Measurements from ENCODE around the gene CFAP206. TPM values are rescaled to one million over a fixed set of nuclear protein-coding genes. Genes with fewer than 3 reads are reported as not detected.

CFAP206 gene
- total RNA-seq, 1 donor, result 0.36 TPM

DNA sequence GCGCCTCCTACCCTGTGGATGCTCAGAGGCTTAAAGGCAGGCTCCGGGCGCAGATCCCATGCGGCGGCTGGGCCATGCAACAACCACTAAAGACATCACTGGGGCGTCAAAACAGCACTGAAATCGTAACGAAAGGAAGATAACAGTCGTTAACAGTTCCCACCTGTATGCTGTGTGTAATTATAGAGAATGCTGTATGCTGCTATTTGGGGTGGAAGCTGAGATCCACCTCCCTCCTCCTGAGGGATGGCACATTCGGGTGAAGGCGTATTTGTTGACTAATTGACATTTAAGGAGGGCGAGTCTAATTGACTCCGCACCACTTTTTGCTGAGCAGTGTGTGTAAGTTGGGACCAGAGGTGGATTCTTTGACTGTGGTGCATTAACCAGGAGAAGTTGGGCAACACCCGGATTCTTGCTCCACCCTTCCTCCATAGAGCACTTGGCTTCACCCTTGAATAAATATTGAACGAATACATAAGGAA is 65.7 kb downstream of the CFAP206 start:
- peak overlapping the region; percentile 98 for H3K4me2 ChIP-seq (ENCODE audit: insufficient read depth, low read length)
- no peaks in the 10 kb centered on the region for H3K27me3 ChIP-seq (ENCODE audit: insufficient read depth, low read length)
- H3K4me1 ChIP-seq (ENCODE audit: insufficient read depth, low read length), result peaks cover 14% of the 10 kb centered on the region
- peak overlapping the region; percentile 100 for H2AFZ ChIP-seq (ENCODE audit: low read length)
- peaks cover 30% of the 10 kb centered on the region for H3K79me2 ChIP-seq (ENCODE audit: insufficient read depth, low read length)
- TF ChIP-seq, protein P1, sequence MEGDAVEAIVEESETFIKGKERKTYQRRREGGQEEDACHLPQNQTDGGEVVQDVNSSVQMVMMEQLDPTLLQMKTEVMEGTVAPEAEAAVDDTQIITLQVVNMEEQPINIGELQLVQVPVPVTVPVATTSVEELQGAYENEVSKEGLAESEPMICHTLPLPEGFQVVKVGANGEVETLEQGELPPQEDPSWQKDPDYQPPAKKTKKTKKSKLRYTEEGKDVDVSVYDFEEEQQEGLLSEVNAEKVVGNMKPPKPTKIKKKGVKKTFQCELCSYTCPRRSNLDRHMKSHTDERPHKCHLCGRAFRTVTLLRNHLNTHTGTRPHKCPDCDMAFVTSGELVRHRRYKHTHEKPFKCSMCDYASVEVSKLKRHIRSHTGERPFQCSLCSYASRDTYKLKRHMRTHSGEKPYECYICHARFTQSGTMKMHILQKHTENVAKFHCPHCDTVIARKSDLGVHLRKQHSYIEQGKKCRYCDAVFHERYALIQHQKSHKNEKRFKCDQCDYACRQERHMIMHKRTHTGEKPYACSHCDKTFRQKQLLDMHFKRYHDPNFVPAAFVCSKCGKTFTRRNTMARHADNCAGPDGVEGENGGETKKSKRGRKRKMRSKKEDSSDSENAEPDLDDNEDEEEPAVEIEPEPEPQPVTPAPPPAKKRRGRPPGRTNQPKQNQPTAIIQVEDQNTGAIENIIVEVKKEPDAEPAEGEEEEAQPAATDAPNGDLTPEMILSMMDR (IDR thresholded peaks at IDR 0.05; ENCODE audit: extremely low read depth, low read depth, low read length), result no peak
- peaks cover 3% of the 10 kb centered on the region for H3K36me3 ChIP-seq (ENCODE audit: insufficient read depth, low read length)
- no peaks in the 10 kb centered on the region for H3K9me3 ChIP-seq (ENCODE audit: low read depth, low read length)
- peaks cover 11% of the 10 kb centered on the region for H4K20me1 ChIP-seq (ENCODE audit: insufficient read depth, low read length)
- DNase-seq (ENCODE audit: insufficient read length, low spot score, missing footprints), result peak; percentile 29
- peak overlapping the region; percentile 96 for H3K27ac ChIP-seq (ENCODE audit: low read depth, low read length)
- H3K4me3 ChIP-seq (ENCODE audit: insufficient read depth, low read length), result peak overlapping the region; percentile 100

DNA sequence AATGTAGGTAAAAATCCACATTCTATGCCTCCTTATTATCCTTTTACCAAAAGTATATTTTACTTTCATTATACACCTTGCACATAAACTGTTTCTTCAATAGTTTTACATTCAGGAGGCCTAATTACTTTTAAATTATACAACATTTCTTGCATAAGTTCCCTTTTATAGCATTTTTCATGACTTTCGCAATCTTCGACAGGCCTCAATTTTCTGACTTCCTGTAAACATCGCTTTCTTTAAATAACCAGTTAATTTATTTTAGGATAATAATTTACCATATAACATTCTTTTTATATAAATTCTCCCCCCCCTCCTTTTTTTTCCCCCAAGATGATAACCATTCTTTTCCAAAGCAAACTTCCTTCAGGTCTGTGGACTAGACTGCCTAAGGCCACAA is 74.2 kb downstream of the CFAP206 start:
- DNase-seq (ENCODE audit: insufficient read length, low spot score, missing footprints), result no peak
- TF ChIP-seq, protein P1 (IDR thresholded peaks at IDR 0.05; ENCODE audit: extremely low read depth, low read depth, low read length), result no peak
- no peak overlapping the region for H3K27ac ChIP-seq (ENCODE audit: low read depth, low read length)

DNA sequence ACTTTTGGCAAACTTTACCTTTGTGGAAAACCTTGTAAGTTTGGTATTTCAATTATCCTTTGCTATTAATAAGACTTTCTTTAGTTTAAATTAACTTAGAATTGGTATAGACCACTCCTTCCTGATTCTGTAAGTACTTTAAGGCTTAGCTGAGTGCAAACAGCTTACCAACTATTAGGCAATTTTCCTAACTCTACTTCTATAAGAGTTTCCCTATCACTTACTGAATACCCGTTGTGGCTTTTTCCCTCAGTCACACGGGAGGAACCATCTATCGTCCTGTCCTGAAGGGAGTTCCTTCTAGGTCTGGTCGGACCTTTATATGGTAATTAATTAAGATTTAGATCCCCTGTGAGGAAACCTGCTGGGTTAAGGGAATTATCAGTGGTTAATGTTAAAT is 74.6 kb downstream of the CFAP206 start:
- H3K27me3 ChIP-seq (ENCODE audit: insufficient read depth, low read length), result no peaks in the 10 kb centered on the region
- H3K4me2 ChIP-seq (ENCODE audit: insufficient read depth, low read length), result no peak overlapping the region
- peaks cover 12% of the 10 kb centered on the region for H3K36me3 ChIP-seq (ENCODE audit: insufficient read depth, low read length)
- H3K9me3 ChIP-seq (ENCODE audit: low read depth, low read length), result no peaks in the 10 kb centered on the region
- H2AFZ ChIP-seq (ENCODE audit: low read length), result no peak overlapping the region
- TF ChIP-seq, protein P1 (IDR thresholded peaks at IDR 0.05; ENCODE audit: extremely low read depth, low read depth, low read length), result no peak
- no peak for DNase-seq (ENCODE audit: insufficient read length, low spot score, missing footprints)
- no peaks in the 10 kb centered on the region for H3K79me2 ChIP-seq (ENCODE audit: insufficient read depth, low read length)
- no peak overlapping the region for H3K4me3 ChIP-seq (ENCODE audit: insufficient read depth, low read length)
- peaks cover 5% of the 10 kb centered on the region for H4K20me1 ChIP-seq (ENCODE audit: insufficient read depth, low read length)
- H3K27ac ChIP-seq (ENCODE audit: low read depth, low read length), result no peak overlapping the region
- H3K4me1 ChIP-seq (ENCODE audit: insufficient read depth, low read length), result peaks cover 5% of the 10 kb centered on the region

More for the DNA sequence above, 74.2 kb downstream of the CFAP206 start:
- peaks cover 5% of the 10 kb centered on the region for H3K4me1 ChIP-seq (ENCODE audit: insufficient read depth, low read length)
- peaks cover 12% of the 10 kb centered on the region for H3K36me3 ChIP-seq (ENCODE audit: insufficient read depth, low read length)
- H3K4me3 ChIP-seq (ENCODE audit: insufficient read depth, low read length), result no peak overlapping the region
- H3K9me3 ChIP-seq (ENCODE audit: low read depth, low read length), result no peaks in the 10 kb centered on the region
- no peak overlapping the region for H3K4me2 ChIP-seq (ENCODE audit: insufficient read depth, low read length)
- H3K79me2 ChIP-seq (ENCODE audit: insufficient read depth, low read length), result no peaks in the 10 kb centered on the region
- H2AFZ ChIP-seq (ENCODE audit: low read length), result no peak overlapping the region
- H4K20me1 ChIP-seq (ENCODE audit: insufficient read depth, low read length), result peaks cover 8% of the 10 kb centered on the region
- no peaks in the 10 kb centered on the region for H3K27me3 ChIP-seq (ENCODE audit: insufficient read depth, low read length)

DNA sequence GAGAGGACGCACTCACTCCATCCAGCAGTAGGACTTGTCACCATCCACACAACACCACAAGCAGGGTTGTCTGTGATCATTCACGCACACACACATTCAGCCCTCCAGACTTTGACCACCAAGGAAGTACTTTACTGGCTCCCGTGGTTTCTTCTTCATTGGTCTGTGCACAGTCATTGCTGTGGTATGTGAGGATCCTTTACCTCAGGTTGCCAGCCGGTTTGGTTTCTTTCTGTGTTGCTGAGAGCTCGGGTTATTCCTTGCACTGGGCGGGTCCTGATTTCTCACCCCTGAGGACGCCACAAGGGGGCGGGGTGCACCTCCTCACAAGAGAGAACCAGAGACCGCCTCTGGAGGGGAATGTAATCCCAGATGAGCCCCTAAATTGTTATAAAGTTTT is 76.2 kb downstream of the CFAP206 start:
- Histone ChIP-seq H2AFZ (ENCODE audit: low read length) (no peak overlapping the region), H3K36me3 (ENCODE audit: insufficient read depth, low read length) (peaks cover 9% of the 10 kb centered on the region), H4K20me1 (ENCODE audit: insufficient read depth, low read length) (peaks cover 5% of the 10 kb centered on the region), H3K79me2 (ENCODE audit: insufficient read depth, low read length) (no peaks in the 10 kb centered on the region), H3K4me2 (ENCODE audit: insufficient read depth, low read length) (no peak overlapping the region), H3K27ac (ENCODE audit: low read depth, low read length) (no peak overlapping the region), H3K9me3 (ENCODE audit: low read depth, low read length) (no peaks in the 10 kb centered on the region), H3K27me3 (ENCODE audit: insufficient read depth, low read length) (no peaks in the 10 kb centered on the region), H3K4me1 (ENCODE audit: insufficient read depth, low read length) (peaks cover 5% of the 10 kb centered on the region), H3K4me3 (ENCODE audit: insufficient read depth, low read length) (no peak overlapping the region)
- TF ChIP-seq, protein P1 (IDR thresholded peaks at IDR 0.05; ENCODE audit: extremely low read depth, low read depth, low read length), result peak; percentile 25
- no peak for DNase-seq (ENCODE audit: insufficient read length, low spot score, missing footprints)

Data from osteoblast (primary cell).